SK-N-SH treated with all-trans-retinoic acid at 6 μM for 48 hours (cell line): ENCODE results near the gene ATP10B.

Experiments used
- ZNF70 ChIP-seq: fragments of 450-650 bp; formaldehyde crosslinking; IDR thresholded peaks from 2 replicates; pipeline ENCODE4 v1.5.0; 2020; ENCODE audit warnings: mild to moderate bottlenecking, moderate library complexity
- TF ChIP-seq, protein P1 (sequence below): fragments of 250-450 bp; sonication (Bioruptor Pico); IDR thresholded peaks from 2 replicates; pipeline ENCODE4 v1.5.1; 2021; ENCODE audit warnings: mild to moderate bottlenecking, moderate library complexity

DNA sequence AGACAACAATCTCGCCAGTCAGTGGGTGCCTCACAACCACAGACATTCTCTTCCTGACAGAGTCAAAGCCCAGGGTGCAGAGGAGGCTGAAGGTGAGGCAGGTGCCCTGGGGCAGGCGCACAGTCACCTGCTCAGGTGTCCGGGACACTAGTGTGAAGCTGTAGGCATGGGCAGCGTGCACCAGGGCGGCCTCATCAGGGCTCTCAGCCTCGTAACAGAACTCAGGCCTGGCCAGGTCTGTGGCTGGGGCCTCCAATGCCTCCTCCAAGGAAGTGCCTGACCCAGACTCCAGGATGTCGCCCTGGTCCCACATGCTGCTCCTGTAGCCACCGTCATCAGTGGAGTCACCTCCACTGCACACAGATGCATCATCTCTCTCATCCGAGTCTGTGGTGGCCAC lies 231.6 kb downstream of the ATP10B start:
- no peak for TF ChIP-seq ZNF70 (CRISPR knock-in tag)
- TF ChIP-seq, protein P1, sequence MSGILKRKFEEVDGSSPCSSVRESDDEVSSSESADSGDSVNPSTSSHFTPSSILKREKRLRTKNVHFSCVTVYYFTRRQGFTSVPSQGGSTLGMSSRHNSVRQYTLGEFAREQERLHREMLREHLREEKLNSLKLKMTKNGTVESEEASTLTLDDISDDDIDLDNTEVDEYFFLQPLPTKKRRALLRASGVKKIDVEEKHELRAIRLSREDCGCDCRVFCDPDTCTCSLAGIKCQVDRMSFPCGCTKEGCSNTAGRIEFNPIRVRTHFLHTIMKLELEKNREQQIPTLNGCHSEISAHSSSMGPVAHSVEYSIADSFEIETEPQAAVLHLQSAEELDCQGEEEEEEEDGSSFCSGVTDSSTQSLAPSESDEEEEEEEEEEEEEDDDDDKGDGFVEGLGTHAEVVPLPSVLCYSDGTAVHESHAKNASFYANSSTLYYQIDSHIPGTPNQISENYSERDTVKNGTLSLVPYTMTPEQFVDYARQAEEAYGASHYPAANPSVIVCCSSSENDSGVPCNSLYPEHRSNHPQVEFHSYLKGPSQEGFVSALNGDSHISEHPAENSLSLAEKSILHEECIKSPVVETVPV (CRISPR knock-in tag) = no peak
